IPS-15b (cell line): Measurements from ENCODE around the gene HSPA13.

ENCODE experiments used
- H3K27me3 ChIP-seq: one replicate; pipeline ENCODE4 v1.6.1; 2013; ENCODE audit warnings: low read length; ENCODE audit not compliant: control insufficient read depth, insufficient read depth
- H3K36me3 ChIP-seq: one replicate; pipeline ENCODE4 v1.6.1; 2013; ENCODE audit warnings: low read length; ENCODE audit not compliant: control insufficient read depth, insufficient read depth
- H3K4me1 ChIP-seq: one replicate; pipeline ENCODE4 v1.6.1; 2013; ENCODE audit warnings: mild to moderate bottlenecking, low read length; ENCODE audit not compliant: control insufficient read depth, insufficient read depth
- H3K4me3 ChIP-seq: one replicate; pipeline ENCODE4 v1.5.1; 2013; ENCODE audit warnings: low read depth, low read length
- H3K9ac ChIP-seq: one replicate; pipeline ENCODE4 v1.6.1; 2013; ENCODE audit warnings: low read depth, mild to moderate bottlenecking, low read length
- H3K9me3 ChIP-seq: one replicate; pipeline ENCODE4 v1.6.1; 2013; ENCODE audit warnings: mild to moderate bottlenecking, low read length; ENCODE audit not compliant: control insufficient read depth, insufficient read depth

Gene HSPA13

GRCh38 chr21:14382835-14383595 lies at the start of gene HSPA13:
Gene HSPA13 (minus strand): TSS chr21:14383146. CDS start chr21:14383119, 27 bp downstream.
- peaks cover 2% of the 10 kb centered on the region for H3K4me1 ChIP-seq
- peak within 1 kb of the TSS; percentile 91 for H3K4me3 ChIP-seq
- H3K9me3 ChIP-seq, result no peaks in the 10 kb centered on the region
- peaks cover 2% of the 10 kb centered on the region for H3K36me3 ChIP-seq
- H3K9ac ChIP-seq, result peak within 1 kb of the TSS; percentile 62
- H3K27me3 ChIP-seq, result no peaks in the 10 kb centered on the region

- Histone ChIP-seq H3K9me3 (peaks cover 5% of the 10 kb centered on the region), H3K4me3 (no peak overlapping the region), H3K4me1 (no peaks in the 10 kb centered on the region), H3K36me3 (no peaks in the 10 kb centered on the region), H3K27me3 (no peaks in the 10 kb centered on the region), H3K9ac (no peak overlapping the region)
Measured at GRCh38 chr21:14418920-14419319, 36.0 kb upstream of the HSPA13 start.

GRCh38 chr21:14414932-14415508 lies 32.1 kb upstream of the HSPA13 start:
- H3K9ac ChIP-seq, result no peak overlapping the region
- no peaks in the 10 kb centered on the region for H3K36me3 ChIP-seq
- no peaks in the 10 kb centered on the region for H3K4me1 ChIP-seq
- no peaks in the 10 kb centered on the region for H3K27me3 ChIP-seq
- no peak overlapping the region for H3K4me3 ChIP-seq
- H3K9me3 ChIP-seq, result peaks cover 5% of the 10 kb centered on the region

- Histone ChIP-seq H3K36me3 (no peaks in the 10 kb centered on the region), H3K4me1 (no peaks in the 10 kb centered on the region), H3K9ac (no peak overlapping the region), H3K9me3 (no peaks in the 10 kb centered on the region), H3K4me3 (no peak overlapping the region), H3K27me3 (no peaks in the 10 kb centered on the region)
Measured at GRCh38 chr21:14405962-14406361, 23.0 kb upstream of the HSPA13 start.

- Histone ChIP-seq H3K36me3 (no peaks in the 10 kb centered on the region), H3K4me3 (no peak overlapping the region), H3K27me3 (no peaks in the 10 kb centered on the region), H3K9ac (no peak overlapping the region), H3K9me3 (no peaks in the 10 kb centered on the region), H3K4me1 (no peaks in the 10 kb centered on the region)
Measured at GRCh38 chr21:14405225-14405624, 22.3 kb upstream of the HSPA13 start.

GRCh38 chr21:14403681-14404318 lies 20.9 kb upstream of the HSPA13 start:
- H3K4me3 ChIP-seq, result no peak overlapping the region
- H3K4me1 ChIP-seq, result no peaks in the 10 kb centered on the region
- no peaks in the 10 kb centered on the region for H3K27me3 ChIP-seq
- H3K9ac ChIP-seq, result no peak overlapping the region
- H3K9me3 ChIP-seq, result no peaks in the 10 kb centered on the region
- no peaks in the 10 kb centered on the region for H3K36me3 ChIP-seq

- Histone ChIP-seq H3K36me3 (no peaks in the 10 kb centered on the region), H3K4me1 (no peaks in the 10 kb centered on the region), H3K9ac (no peak overlapping the region), H3K4me3 (no peak overlapping the region), H3K27me3 (no peaks in the 10 kb centered on the region), H3K9me3 (no peaks in the 10 kb centered on the region)
Measured at GRCh38 chr21:14401217-14401616, 18.3 kb upstream of the HSPA13 start.

- Histone ChIP-seq H3K36me3 (no peaks in the 10 kb centered on the region), H3K27me3 (no peaks in the 10 kb centered on the region), H3K9me3 (no peaks in the 10 kb centered on the region), H3K4me3 (no peak overlapping the region), H3K4me1 (peaks cover 2% of the 10 kb centered on the region), H3K9ac (no peak overlapping the region)
Measured at GRCh38 chr21:14388282-14388681, 5.3 kb upstream of the HSPA13 start.

GRCh38 chr21:14384453-14384852 lies 1.5 kb upstream of the HSPA13 start:
- Histone ChIP-seq H3K9me3 (no peaks in the 10 kb centered on the region), H3K9ac (no peak overlapping the region), H3K36me3 (no peaks in the 10 kb centered on the region), H3K27me3 (no peaks in the 10 kb centered on the region), H3K4me3 (no peak overlapping the region), H3K4me1 (peaks cover 2% of the 10 kb centered on the region)

- Histone ChIP-seq H3K9ac (peak overlapping the region; percentile 51), H3K36me3 (no peaks in the 10 kb centered on the region), H3K9me3 (no peaks in the 10 kb centered on the region), H3K27me3 (no peaks in the 10 kb centered on the region), H3K4me1 (peaks cover 2% of the 10 kb centered on the region), H3K4me3 (peak overlapping the region; percentile 83)
Measured at GRCh38 chr21:14383596-14384180, 742 bp upstream of the HSPA13 start.

- no peaks in the 10 kb centered on the region for H3K27me3 ChIP-seq
- H3K4me3 ChIP-seq, result peak overlapping the region; percentile 91
- H3K9ac ChIP-seq, result peak overlapping the region; percentile 62
- peaks cover 7% of the 10 kb centered on the region for H3K36me3 ChIP-seq
- no peaks in the 10 kb centered on the region for H3K9me3 ChIP-seq
- peaks cover 2% of the 10 kb centered on the region for H3K4me1 ChIP-seq
Measured at GRCh38 chr21:14382486-14382834, 486 bp downstream of the HSPA13 start.
